HL-60/S4 treated with retinoic acid at 250 ng/mL for 4 days and 3 days (cell line): ENCODE results near the gene C14orf180.

Source experiments
- in situ Hi-C: fragments of 300-500 bp; cut with MboI; formaldehyde crosslinking; loops from 2 replicates; pipeline ENCODE4 v1.7.0; 2022; ENCODE audit warnings: low sequenced_read_pairs

Gene C14orf180

GRCh38 chr14:104604458-104605449, 25.2 kb downstream of the C14orf180 start, which contains the start of gene TMEM179:
Gene TMEM179 (minus strand): TSS chr14:104604772. CDS start chr14:104604741, 31 bp downstream.
- in situ Hi-C loops, result no loop called here

- in situ Hi-C loops, result no loop called here
Observed at GRCh38 chr14:104609666-104610065, 30.1 kb downstream of the C14orf180 start.

DNA sequence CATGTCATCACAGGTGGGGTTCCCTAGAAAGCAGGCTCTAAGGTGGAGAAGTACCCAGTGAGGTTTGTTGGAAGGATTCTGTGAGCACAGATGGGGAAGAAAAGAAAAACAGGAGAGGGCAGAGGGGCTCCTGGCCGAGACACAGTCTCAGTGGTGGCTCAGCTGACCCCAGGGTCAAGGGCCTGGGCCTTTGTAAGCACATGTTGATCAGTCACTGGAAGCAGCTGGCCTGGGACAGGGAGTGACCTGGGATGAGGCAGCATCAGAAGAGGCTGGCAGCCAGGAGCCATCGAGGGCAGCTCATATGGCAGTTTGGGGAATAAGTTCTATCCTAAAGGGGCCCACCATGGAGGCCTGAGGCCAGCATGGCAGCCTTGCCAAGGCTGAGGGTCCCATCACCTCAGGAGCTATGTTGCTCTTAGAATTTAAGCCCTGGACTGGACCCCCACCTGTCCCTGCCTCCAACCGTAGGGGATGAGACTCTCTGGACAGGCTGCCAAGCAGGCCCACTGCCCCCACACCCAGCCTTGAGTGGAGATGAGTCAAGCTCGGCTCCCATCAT, 31.3 kb downstream of the C14orf180 start:
- in situ Hi-C loops, result no loop called here

GRCh38 chr14:104611881-104612280, 32.3 kb downstream of the C14orf180 start:
- in situ Hi-C loops, result no loop called here

- in situ Hi-C loops, result no loop called here
Observed at GRCh38 chr14:104614126-104614812, 34.7 kb downstream of the C14orf180 start.

DNA sequence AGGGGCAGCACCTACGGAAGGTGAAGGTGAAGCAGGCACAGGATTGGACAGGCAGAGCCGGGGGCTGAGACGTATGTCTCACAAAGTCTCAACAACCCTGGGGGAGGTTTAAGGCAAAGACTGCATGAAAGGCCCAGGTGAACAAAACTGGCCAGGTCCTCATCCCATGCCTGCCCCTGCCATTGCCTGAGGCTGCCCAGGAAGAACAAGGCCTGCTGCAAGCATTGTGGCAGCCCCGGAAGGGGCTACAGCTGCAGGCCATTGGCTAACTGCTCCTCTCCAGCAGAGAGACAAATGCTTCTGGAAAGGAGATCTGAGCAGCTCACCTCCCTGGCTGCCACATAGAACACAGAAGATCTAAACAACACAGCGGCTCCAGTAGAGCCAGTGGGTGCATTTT, 45.4 kb downstream of the C14orf180 start:
- in situ Hi-C loops, result loop anchor here (25.0 kb wide), 1 partner anchor 538 kb away; the partner anchor contains the start of gene ASPG

DNA sequence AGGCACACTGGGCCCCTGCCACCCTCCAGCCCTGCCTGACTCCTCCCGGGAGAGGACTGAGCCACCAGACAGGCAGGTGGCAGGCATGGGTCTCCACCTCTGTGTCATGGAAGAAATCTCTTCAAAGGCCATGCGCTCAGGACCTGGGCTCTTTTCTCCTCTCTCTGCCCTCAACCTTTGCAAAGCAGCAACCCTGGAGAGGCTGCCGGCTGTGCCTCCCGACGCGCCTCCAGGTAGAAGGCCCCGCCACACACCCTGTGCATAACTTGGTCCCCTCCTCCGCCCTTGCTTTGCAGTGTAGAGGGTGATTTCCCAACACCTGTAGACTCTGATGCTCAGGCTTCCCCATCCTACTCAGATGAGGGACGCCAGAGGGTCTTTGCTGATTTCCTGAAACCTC, 53.2 kb downstream of the C14orf180 start:
- in situ Hi-C loops, result loop anchor here (25.0 kb wide), 1 partner anchor 545 kb away; the partner anchor contains the start of gene ASPG

DNA sequence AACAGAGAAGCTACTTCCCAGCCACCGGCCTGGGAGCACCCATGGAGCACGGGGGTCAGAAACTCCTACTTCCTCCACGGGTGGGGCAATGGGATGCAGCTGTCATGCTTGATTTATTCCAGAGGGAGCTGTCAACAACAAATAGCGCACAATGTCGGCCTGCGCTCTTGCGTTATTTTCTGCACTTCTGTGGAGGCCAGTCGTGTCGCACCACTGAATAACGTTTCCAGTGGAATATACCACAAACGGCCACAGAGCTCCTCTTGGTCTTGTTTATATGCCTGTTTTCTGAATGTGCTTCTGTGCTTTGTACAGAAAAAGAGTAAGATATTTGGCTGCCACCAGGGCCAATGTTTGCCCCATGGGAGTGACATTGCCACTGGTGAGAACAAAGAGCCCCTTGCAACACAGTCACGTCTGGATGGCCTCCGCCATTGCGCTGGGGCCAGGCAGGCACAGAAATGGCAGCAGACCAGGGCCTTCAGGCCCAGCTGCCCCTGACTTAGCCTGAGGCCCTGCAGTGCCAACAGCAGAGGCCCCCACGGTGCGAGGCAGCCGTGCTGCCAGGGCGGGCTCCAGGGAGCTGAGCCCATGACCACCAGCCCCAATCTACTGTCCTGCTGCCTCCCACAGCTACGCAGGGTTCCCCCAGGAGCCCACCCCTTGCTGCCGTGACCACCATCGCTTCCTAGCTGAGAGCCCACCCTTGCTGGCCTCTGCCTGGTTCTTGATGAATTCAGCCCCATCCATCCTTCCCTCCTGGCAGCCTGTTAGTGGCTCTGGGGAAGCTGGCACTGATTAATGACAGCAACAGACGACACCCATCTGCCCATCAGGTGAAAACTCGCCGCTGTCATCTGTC, 53.9 kb downstream of the C14orf180 start:
- in situ Hi-C loops, result loop anchor here (25.0 kb wide), 1 partner anchor 546 kb away; the partner anchor contains the start of gene ASPG

GRCh38 chr14:104634138-104634760, 54.7 kb downstream of the C14orf180 start:
- in situ Hi-C loops, result loop anchor here (25.0 kb wide), 1 partner anchor 547 kb away; the partner anchor contains the start of gene ASPG

- in situ Hi-C loops, result loop anchor here (25.0 kb wide), 1 partner anchor 548 kb away; the partner anchor contains the start of gene ASPG
Observed at GRCh38 chr14:104634886-104635570, 55.5 kb downstream of the C14orf180 start.

DNA sequence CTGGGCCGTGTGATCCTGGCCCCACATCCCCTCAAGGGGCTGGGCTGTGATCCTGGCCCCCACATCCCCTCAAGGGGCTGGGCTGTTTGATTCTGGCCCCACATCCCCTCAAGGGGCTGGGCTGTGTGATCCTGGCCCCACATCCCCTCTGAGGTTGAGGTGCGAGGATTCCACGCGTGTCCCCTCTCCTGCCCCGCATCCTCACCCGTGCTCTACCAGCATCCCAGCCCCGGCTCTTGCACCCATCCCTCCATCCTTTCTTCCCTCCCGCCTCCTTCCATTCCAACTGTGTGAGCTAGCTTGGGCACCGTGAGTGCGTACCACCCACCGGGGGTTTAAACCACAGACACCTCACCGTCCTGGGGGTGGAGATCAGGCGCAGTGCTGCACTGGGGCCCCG, 56.2 kb downstream of the C14orf180 start:
- in situ Hi-C loops, result loop anchor here (25.0 kb wide), 1 partner anchor 548 kb away; the partner anchor contains the start of gene ASPG

- in situ Hi-C loops, result loop anchor here (25.0 kb wide), 1 partner anchor 549 kb away; the partner anchor contains the start of gene ASPG
Observed at GRCh38 chr14:104636131-104636530, 56.6 kb downstream of the C14orf180 start.

DNA sequence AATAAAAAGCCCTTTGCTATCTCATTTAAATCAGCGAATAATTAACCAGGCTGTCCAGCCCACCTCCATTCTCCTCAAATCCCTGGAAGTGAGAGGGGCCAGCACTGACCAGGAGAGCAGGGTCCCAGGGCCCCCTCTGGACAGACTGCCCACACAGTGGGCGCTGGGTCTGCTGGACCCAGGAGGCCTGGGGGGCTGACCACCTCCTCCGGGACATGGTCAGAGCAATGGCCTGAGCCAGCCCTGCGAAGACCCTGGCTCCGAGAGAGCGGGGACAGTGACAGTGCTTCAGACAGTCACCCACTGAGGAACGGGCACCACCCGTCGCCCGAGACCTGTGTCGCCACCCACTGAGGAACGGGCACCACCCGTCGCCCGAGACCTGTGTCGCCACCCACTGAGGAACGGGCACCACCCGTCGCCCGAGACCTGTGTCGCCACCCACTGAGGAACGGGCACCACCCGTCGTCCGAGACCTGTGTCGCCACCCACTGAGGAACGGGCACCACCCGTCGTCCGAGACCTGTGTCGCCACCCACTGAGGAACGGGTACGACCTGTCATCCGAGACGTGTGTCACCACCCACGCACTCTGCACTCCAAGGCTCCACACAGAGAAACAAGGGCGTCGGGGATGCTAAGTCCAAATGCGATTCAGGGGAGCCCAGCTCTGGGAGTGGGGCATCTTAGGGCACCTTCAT, 57.4 kb downstream of the C14orf180 start:
- in situ Hi-C loops, result loop anchor here (25.0 kb wide), 1 partner anchor 550 kb away; the partner anchor contains the start of gene ASPG

DNA sequence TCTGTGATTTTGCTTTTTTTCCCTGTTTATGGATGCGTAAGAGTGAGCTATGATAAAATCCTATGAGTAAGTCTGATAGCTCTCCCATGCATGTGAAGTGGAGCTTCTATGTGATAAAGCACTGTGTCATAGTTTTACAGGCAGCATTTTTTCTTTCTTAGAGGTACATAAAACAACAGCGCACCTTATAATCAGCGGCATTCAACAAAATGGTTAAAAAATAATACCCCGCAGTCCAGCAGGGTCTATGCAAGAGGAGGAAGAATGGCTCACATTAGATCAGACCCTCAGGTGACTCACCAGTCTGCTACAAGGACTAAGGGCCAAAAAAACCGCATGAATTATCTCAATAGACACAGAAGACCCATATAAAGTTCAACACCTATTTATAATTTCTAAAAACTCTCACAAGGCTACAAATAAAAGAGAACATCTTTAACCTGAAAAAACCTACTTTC, 58.0 kb downstream of the C14orf180 start:
- in situ Hi-C loops, result loop anchor here (25.0 kb wide), 1 partner anchor 550 kb away; the partner anchor contains the start of gene ASPG

GRCh38 chr14:104638190-104638589, 58.6 kb downstream of the C14orf180 start:
- in situ Hi-C loops, result loop anchor here (25.0 kb wide), 1 partner anchor 551 kb away; the partner anchor contains the start of gene ASPG

DNA sequence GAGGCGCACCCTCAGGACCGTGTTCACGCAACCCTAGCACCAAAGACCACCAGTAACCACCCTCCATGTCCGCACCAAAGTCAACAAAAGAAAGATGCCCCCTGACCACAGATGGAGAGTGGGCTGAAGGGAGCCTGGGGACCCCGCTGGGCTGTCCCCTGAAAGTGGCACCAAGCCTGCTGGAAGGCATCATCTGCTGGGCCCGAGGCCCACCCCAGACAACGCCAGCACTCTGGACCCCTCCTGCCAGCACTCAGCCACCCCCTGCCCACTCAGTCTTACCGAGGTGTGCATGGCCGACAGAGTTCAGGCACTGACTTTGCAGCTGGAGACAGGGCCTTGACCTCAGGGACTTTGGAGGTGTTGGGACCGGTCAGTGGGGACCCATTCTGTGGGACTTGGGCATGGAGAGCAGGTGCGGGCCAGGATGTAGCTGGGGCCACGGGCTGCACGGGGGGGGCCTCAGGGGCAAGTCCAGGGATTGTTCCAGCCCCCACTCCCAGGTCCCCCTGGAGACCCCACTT, 59.4 kb downstream of the C14orf180 start:
- in situ Hi-C loops, result loop anchor here (25.0 kb wide), 1 partner anchor 552 kb away; the partner anchor contains the start of gene ASPG

- in situ Hi-C loops, result loop anchor here (25.0 kb wide), 1 partner anchor 552 kb away; the partner anchor contains the start of gene ASPG
Observed at GRCh38 chr14:104639471-104639870, 59.9 kb downstream of the C14orf180 start.
